Caki2 (cell line): ENCODE measurements around the gene TRAPPC12. TPM values are rescaled to one million over a fixed set of nuclear protein-coding genes. Genes with fewer than 3 reads are reported as not detected.
"Not testable (repeated sequence)": the region's sequence is repeated elsewhere in the genome, so short reads cannot be mapped to it uniquely, and the experiment has no call there.

ENCODE experiments used
- DNase-seq: peaks from one replicate; pipeline ENCODE4 v3.0.0-alpha.2; 2015; ENCODE audit warnings: low read depth
- in situ Hi-C: cut with HindIII; loops from 2 replicates; pipeline ENCODE4 v1.10.0; 2016; ENCODE audit warnings: low sequenced_read_pairs, low pct_unique_long_range_greater_than_20kb, mixed read lengths
- total RNA-seq: library from RNA; depleted of rRNA; stranded (reverse); fragments of >200 nt; shearing (Covaris generic); gene quantifications from 2 replicates; pipeline ENCODE4 v1.2.3, GENCODE V29; 2014; ENCODE audit warnings: low replicate concordance

Gene TRAPPC12
- total RNA-seq, 1 experiment from 2014 or later = 40.7 TPM

DNA sequence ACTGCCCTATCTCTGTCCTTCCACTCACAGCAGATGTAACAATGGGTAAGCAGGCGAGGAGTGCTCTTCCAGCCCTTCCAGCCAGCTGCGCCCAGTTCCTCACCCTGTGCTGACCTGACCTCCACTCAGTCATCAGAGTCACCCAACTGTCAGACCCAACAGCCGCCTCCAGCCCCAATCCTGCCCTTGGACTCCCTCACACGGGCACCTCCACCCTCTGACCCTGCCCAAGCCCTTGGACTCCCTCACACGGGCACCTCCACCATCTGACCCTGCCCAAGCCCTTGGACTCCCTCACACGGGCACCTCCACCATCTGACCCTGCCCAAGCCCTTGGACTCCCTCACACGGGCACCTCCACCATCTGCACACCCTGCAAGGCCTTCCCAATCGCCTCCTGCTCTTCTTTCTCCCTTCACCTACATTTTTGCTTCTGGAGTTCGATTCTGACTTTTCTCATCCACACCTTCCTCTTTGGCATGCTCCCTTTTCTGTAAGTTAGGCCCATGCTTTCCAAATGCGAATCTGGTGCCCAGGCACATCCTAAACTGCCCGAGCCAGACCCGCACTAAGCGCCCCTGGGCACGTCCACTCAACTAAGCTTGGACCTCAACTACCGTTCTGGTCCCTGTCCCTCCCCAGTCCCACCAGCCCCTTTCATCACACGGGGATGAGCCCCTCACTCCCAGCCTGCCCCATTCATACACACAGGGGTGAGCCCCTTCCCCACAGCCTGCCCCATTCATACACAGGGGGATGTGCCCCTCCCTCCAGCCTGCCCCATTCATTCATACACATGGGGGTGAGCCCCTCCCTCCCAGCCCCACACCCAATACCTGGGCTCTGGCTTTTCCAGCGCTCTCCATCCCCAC lies 17.7 kb upstream of the TRAPPC12 start:
- DNase-seq = no peak
- in situ Hi-C loops = no loop called here

DNA sequence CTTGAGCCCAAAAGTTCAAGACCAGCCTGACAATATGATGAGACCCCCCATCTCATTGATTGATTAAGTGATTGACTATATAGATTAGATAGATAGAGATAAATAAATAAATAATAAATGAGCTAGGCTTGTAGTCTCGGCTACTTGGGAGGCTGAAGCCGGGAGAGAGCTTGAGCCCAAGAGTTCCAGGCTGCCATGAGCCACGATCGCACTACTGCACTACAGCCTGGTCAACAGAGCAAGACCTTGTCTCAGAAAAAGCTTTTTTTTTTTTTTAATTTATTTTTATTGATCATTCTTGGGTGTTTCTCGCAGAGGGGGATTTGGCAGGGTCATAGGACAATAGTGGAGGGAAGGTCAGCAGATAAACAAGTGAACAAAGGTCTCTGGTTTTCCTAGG lies 14.3 kb upstream of the TRAPPC12 start:
- in situ Hi-C loops = no loop called here
- DNase-seq = no peak

GRCh38 chr2:3368261-3368722 lies 11.2 kb upstream of the TRAPPC12 start:
- DNase-seq = peak; percentile 21
- in situ Hi-C loops = no loop called here

GRCh38 chr2:3369340-3370181 lies 9.9 kb upstream of the TRAPPC12 start:
- in situ Hi-C loops = not testable (repeated sequence)
- DNase-seq = peak; percentile 88

GRCh38 chr2:3376821-3377220 lies 2.7 kb upstream of the TRAPPC12 start:
- DNase-seq = no peak
- in situ Hi-C loops = no loop called here

- in situ Hi-C loops = no loop called here
- DNase-seq = no peak
Measured at GRCh38 chr2:3377279-3377611, 2.2 kb upstream of the TRAPPC12 start.

- DNase-seq = peak; percentile 98
- in situ Hi-C loops = no loop called here
Measured at GRCh38 chr2:3377612-3378432, 1.7 kb upstream of the TRAPPC12 start, which contains the start of gene EIPR1. Gene EIPR1, minus strand, starts transcription at chr2:3377818. Its CDS starts 129 bp downstream, at chr2:3377689.

DNA sequence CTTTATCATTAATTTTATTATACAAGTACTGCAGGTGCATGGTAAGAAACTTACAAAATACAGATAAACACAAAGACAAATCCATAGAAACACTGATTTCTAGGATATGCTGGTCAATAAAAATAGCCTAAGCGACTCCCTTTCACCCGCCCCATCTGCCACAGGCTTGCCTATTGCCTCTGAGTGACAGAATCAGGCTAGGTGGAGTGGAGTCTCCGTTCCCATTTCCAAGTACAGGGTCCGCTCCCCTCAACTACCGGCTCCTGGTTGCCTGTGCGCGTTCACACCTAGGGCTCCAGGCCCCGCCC lies 201 bp upstream of the TRAPPC12 start:
- in situ Hi-C loops = no loop called here

GRCh38 chr2:3386448-3386958 lies 7.0 kb downstream of the TRAPPC12 start:
- DNase-seq = no peak
- in situ Hi-C loops = no loop called here

More for the DNA sequence above, 201 bp upstream of the TRAPPC12 start:
- no peak for DNase-seq

DNA sequence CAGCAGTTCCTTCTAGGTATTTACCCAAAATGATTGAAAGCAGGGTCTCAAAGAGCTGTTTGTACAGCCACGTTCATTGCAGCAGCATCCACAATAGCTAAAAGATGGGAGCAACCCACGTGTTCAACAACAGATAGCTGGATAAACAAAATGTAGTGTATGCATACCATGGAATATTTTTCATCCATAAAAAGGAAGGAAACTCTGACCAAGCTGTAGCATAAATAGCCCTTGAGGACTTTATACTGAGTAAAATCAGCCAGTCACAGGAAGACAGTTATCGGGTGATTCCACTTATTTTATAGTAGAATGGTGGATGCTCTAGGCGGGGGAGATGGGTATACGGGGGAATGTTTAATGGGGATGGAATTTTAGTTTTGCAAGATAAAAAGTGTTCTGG lies 7.5 kb downstream of the TRAPPC12 start:
- in situ Hi-C loops = no loop called here
- no peak for DNase-seq

GRCh38 chr2:3387644-3388411 lies 8.3 kb downstream of the TRAPPC12 start:
- in situ Hi-C loops = no loop called here
- no peak for DNase-seq

DNA sequence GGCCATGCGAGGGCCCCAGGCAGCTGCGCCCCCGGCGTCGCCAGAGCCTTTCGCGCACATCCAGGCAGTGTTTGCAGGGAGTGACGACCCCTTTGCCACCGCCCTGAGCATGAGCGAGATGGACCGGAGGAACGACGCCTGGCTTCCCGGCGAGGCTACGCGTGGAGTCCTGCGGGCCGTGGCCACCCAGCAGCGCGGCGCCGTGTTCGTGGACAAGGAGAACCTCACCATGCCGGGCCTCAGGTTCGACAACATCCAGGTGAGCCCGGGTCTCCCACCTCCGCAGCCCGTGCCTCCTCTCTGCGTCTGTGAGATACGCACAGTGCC lies 8.9 kb downstream of the TRAPPC12 start:
- no peak for DNase-seq
- in situ Hi-C loops = no loop called here

GRCh38 chr2:3389193-3389592 lies 9.7 kb downstream of the TRAPPC12 start:
- in situ Hi-C loops = no loop called here
- DNase-seq = no peak

GRCh38 chr2:3390041-3390440 lies 10.5 kb downstream of the TRAPPC12 start:
- DNase-seq = no peak
- in situ Hi-C loops = no loop called here

GRCh38 chr2:3392216-3392615 lies 12.7 kb downstream of the TRAPPC12 start:
- no peak for DNase-seq
- in situ Hi-C loops = no loop called here

DNA sequence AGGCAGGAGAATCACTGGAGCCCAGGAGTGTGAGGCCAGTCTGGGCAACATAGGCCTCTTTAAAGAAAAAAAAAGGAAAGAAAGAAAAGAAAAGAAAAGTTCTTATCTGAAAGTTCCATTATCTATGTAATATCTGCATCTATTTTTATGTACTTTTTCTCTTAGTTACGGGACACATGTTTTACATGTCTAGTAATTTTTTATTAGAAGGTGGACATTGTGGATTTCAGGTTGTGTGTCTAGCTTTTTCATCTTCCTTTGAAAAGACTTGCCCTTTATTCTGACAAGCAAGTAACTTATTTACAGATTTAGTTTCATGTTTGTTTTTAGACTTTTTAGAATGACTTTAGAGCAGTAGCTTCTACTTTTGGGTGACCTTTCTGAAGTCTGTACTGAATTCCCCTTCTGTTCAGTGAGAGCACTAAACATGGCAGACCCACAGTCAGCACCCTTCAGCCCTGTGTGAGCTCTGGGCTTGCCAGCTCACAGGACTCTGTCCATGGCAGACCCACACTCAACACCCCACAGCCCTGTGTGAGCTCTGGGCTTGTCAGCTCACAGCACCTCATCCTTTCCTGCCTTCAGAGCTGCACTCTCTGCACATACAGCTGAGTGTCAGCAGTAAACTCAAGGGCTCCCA lies 17.5 kb downstream of the TRAPPC12 start:
- no peak for DNase-seq
- in situ Hi-C loops = no loop called here

DNA sequence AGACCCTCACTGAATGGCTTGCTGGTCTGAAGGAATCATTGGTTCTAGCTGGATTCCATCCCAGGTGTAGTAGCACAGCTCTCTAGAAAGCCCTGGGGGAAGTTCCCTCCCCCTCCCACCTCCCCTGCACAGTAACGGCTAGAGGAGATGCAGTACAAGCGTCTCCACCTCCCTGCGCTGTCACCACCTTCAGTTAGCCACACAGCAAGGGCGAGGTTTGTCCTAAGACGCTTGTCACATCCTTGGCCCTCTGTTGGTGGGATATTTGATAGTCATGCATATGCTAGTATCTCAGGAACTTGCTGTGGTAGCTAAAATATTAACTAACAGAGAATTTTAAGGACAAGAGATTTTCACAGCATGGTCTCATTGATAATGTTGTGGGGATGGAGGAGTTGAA lies 19.4 kb downstream of the TRAPPC12 start:
- in situ Hi-C loops = no loop called here
- DNase-seq = no peak
